Measurements from ENCODE around the gene ZNF74.
A peak's percentile ranks its signal among the peaks of the same experiment; 100 is the strongest.
"Not testable (repeated sequence)": the region's sequence is repeated elsewhere in the genome, so short reads cannot be mapped to it uniquely, and the experiment has no call there.

Gene ZNF74

DNA sequence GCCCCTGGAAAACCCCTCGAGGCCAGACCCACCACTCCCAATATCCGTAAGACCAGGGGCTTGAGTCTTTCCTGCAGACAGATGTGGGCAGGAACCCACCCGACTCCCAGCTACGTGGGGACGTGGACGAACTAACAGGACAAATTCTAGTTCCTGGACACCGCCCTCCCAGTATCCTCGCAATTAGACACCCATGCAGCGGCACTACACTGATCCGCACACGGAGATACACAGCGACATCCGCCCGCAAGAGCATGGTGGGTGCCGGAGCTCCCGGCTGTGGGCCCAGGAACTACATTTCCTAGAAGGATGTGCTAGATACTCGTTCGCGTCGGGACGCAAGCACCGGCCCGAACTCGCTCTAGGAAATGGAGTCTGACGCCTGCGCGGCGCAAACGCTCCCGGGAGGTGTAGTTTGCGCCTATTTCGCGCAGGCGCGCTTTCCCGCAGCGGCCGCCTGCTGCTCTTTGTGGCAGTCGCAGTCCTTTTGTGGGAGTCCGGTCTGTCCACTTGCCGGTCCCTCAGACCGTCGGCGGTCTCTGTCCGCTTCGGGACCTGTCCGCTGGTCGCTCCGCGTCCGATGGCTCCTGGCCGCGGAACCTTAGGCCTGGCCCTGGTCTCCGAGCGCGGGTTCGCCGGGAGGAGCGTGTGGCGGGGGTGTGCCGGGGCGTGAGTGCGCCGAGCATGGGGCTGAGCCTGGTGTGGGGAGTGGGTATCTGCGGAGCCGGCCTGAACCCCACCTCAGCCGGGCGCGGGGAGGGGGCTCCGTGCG is at the start of gene ZNF74:
Gene ZNF74, plus strand, starts transcription at position 447 of the 772 bp plus-strand sequence. CDS start 478 bp downstream, outside the sequence.
- DNase-seq = peak; percentile 80

DNA sequence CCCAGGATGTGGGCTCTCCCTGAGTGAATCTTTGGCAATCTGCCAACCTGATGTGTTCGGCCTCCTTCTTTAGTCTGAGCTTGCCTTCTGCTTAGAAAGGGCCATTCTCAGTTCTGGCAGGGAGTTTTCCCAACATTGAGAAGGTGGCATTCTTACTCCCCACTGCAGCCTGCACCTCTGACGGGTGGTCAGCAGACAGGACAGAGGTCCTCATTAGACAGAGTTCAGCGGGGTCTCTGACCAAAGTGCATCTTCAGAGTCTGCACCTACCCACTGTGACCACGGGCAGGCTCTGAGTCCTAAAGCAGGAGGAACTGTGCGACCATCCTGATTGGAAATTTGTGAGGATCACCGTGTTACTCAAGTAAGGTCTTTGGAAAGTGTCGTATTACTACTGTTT is 47.4 kb upstream of the ZNF74 start:
- not testable (repeated sequence) for DNase-seq

- not testable (repeated sequence) for DNase-seq
These were observed 41.4 kb upstream of the ZNF74 start for GRCh38 chr22:20352536-20352935.

GRCh38 chr22:20354238-20354975 is 39.5 kb upstream of the ZNF74 start:
- DNase-seq = no peak

GRCh38 chr22:20355939-20356636 is 37.9 kb upstream of the ZNF74 start:
- DNase-seq = not testable (repeated sequence)

- not testable (repeated sequence) for DNase-seq
These were observed 37.0 kb upstream of the ZNF74 start for GRCh38 chr22:20356906-20357305.

DNA sequence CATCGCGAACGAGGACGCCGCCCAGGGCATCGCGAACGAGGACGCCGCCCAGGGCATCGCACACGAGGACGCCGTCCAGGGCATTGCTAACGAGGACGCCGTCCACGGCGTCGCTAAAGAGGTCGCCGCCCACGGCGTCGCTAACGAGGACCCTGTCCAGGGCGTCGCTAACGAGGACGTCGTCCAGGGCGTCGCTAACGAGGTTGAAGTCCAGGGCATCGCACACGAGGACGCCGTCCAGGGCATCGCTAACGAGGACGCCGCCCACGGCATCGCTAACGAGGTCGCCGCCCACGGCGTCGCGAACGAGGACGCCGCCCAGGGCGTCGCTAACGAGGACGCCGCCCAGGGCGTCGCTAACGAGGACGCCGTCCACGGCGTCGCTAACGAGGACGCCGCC is 36.0 kb upstream of the ZNF74 start:
- DNase-seq = not testable (repeated sequence)

DNA sequence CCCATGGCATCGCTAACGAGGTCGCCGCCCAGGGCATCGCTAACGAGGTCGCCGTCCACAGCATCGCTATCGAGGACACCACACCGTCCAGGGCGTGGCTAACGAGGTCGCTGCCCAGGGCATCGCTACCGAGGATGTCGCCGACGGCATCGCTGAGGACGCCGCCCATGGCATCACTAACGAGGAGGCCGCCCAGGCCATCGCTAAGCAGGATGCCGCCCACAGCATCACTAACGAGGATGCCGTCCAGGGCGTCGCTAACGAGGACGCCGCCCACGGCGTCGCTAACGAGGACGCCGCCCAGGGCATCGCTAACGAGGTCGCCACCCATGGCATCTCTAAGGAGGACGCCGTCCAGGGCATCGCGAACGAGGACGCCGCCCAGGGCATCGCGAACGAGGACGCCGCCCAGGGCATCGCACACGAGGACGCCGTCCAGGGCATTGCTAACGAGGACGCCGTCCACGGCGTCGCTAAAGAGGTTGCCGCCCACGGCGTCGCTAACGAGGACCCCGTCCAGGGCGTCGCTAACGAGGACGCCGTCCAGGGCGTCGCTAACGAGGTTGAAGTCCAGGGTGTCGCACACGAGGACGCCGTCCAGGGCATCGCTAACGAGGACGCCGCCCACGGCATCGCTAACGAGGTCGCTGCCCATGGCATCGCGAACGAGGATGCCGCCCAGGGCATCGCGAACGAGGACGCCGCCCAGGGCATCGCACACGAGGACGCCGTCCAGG is 35.3 kb upstream of the ZNF74 start:
- DNase-seq = not testable (repeated sequence)

DNA sequence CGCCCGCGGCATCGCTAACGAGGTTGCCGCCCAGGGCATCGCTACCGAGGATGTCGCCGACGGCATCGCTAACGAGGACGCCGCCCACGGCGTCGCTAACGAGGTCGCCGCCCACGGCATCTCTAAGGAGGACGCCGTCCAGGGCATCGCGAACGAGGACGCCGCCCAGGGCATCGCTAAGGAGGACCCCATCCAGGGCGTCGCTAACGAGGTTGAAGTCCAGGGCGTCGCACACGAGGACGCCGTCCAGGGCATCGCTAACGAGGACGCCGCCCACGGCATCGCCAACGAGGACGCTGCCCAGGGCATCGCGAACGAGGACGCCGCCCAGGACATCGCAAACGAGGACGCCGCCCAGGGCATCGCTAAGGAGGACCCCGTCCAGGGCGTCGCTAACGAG is 33.7 kb upstream of the ZNF74 start:
- DNase-seq = not testable (repeated sequence)

GRCh38 chr22:20360866-20361751 is 32.8 kb upstream of the ZNF74 start:
- not testable (repeated sequence) for DNase-seq

DNA sequence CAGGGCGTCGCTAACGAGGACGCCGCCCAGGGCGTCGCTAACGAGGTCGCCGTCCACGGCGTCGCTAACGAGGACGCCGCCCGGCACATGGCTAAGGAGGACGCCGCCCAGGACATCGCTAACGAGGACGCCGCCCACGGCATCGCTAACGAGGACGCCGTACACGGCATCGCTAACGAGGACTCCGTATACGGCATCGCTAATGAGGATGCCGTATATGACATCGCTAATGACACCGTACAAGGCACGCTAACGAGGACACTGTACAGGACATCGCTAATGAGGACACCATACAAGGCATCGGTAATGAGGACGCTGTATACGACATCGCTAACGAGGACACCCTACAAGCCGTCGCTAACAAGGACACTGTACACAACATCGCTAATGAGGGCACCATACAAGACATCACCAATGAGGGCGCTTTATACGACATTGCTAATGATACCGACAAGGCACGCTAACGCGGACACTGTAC is 32.2 kb upstream of the ZNF74 start:
- not testable (repeated sequence) for DNase-seq

DNA sequence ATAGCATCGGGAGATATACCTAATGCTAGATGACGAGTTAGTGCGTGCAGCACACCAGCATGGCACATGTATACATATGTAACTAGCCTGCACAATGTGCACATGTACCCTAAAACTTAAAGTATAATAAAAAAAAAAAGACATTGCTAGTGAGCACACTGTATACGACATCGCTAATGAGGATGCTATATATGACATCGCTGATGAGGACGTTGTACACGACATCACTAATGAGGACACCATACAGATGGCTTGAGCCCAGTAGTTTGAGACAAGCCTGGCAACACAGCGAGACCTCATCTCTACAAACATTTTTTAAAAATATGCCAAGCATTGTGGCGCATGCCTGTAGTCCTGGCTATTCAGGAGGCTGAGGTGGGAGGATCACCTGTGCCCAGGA is 31.5 kb upstream of the ZNF74 start:
- DNase-seq = not testable (repeated sequence)

DNA sequence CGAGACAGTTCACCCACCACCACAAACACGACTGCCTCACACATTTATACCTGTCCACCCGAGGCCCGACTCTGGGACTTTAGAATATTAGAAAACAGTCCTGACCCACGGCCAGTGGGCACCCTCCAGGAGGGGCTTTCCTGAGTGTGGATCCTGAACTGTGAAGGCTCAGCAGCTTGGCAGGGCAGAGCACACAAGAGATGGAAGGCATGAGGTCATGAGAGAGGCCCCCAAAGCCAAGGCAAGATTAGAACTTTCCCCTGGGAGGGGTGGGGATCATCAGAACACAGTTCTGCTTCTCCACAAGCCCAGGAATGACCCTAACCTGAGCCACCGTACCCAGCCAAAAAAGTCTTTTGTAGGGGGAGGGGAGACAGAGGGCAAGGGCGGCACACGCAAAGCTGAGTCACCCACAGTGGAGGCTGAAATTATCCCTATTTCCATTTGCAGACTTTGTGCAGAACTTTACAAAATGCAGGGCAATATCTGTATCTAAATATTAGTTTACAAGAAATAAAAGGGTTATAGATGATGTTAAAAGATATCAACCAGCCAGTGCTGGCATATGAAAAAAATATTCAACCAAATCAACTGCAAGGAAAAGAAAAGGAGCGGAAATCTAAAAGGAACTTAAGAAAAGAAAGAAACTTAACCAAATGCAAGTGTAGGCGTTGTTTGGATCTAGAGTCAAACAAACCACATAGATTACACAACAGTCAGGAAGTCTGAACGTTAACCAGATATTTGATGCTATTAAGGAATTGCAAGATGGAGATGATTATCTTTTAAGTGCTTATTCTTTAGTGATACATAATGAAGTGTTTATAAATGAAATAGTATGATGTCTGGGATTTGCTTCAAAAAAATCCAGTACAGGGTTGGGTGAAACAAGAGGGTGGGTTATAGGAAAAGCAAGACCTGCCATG is 29.4 kb upstream of the ZNF74 start:
- not testable (repeated sequence) for DNase-seq

DNA sequence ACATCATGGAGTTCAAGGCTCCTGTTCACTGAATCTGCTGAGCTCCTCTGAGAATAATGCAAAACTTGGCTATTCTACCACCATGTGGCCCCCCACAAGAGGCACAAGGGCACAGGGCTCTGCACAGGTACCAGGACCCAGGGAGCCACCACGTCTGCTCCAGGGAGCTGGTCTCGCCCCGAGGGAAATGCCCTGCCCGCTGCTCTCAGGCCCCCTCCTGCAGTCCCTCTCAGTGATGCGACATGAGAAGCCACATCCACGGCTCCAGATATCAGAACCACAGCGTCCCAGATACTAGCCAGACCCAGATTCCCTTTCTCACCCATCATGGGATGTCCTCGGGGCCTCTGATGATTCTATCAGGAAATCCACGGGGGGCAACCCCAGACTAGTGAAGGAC is 27.1 kb upstream of the ZNF74 start:
- DNase-seq = not testable (repeated sequence)

DNA sequence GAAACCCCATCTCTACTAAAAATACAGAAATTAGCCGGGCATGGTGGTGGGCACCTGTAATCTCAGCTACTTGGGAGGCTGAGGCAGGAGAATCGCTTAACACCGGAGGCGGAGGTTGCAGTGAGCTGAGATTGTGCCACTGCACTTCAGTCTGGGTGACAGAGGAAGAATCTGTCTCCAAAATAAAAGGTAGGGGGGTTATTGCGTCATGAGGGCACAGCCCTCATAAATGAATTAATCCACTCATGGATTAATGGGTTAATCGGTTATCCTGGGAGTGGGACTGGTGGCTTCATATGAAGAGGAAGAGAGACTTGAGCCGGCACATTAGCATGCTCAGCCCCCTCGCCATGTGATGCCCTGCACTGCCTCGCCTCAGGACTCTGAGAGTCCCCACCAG is 25.1 kb upstream of the ZNF74 start:
- DNase-seq = not testable (repeated sequence)

DNA sequence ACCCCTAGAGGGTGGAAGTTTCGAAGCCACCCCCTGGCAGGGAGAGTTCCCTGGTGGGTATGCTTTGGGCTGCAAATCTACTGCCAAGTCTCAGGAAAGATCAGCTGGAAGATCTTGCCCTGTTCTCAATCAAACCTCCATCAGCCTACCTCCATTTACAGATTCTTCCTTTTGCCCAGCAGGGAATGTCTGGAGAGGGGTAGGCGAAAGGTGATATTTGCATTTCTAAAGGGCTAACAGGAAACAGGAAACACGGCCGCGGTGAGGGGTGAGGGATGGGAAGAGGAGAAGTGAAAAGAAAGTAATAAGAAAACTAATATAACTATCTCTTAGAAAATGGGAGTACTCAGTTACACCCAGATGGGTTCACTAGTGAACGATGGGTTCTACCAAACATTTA is 22.3 kb upstream of the ZNF74 start:
- not testable (repeated sequence) for DNase-seq

DNA sequence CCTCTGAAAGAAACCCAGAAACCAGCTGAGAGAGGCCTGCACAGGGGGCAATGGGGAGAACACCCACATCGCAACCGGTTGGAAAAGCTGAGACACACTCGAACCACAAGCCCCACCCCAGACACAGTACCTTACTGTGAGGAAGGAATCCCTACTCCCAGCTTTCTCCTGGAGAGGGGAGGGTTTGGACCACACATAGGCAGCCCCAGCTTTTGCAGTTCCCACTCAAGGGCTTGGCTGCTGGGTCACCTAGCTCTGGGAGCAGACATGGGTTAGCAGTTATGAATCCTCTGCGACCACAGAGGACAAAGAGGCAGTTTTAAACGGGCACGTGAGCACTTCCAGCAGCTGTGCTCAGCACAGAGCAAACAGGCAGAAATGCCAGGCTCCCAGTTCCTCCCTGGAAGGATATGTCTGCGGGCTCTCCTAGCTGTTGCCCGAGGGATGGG is 21.5 kb upstream of the ZNF74 start:
- DNase-seq = not testable (repeated sequence)

- not testable (repeated sequence) for DNase-seq
These were observed 20.7 kb upstream of the ZNF74 start for GRCh38 chr22:20373195-20373706.

- DNase-seq = not testable (repeated sequence)
These were observed 19.8 kb upstream of the ZNF74 start for GRCh38 chr22:20374130-20374529.

DNA sequence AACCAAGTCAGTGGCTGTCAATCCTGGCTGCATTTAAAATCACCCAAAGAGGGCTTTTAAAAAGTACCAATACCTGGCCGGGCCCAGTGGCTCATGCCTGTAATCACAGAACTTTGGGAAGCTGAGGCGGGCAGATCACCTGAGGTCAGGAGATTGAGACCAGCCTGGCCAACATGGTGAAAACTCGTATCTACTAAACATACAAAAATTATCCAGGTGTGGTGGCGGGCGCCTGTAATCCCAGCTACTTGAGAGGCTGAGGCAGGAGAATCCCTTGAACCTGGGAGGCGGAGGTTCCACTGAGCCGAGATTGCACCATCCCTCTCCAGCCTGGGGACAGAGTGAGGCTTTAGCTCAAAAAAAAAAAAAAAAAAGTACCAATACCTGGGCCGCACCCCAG is 17.7 kb upstream of the ZNF74 start:
- not testable (repeated sequence) for DNase-seq
